H9 (cell line): Measurements from ENCODE around the gene SEC23IP. TPM values are rescaled to one million over a fixed set of nuclear protein-coding genes. Genes with fewer than 3 reads are reported as not detected.

Source experiments
- DNase-seq: peaks from one replicate; pipeline ENCODE4 v3.0.0-alpha.2; 2017
- H2AFZ ChIP-seq: one replicate; pipeline ENCODE4 v1.6.1; 2013; ENCODE audit warnings: mild to moderate bottlenecking, low read length, control low read depth, moderate library complexity
- H2AK5ac ChIP-seq: 2 replicates; pipeline ENCODE4 v1.6.1; 2013; ENCODE audit warnings: low read length, control low read depth, mixed read lengths; ENCODE audit not compliant: insufficient read length
- H2BK120ac ChIP-seq: one replicate; pipeline ENCODE4 v1.6.1; 2013; ENCODE audit warnings: low read depth, mild to moderate bottlenecking, low read length, control low read depth, inconsistent platforms; ENCODE audit not compliant: poor library complexity, severe bottlenecking
- H2BK12ac ChIP-seq: 2 replicates; pipeline ENCODE4 v1.6.1; 2013; ENCODE audit warnings: low read length, control low read depth, mixed read lengths, low read depth; ENCODE audit not compliant: insufficient read length
- H2BK15ac ChIP-seq: 2 replicates; pipeline ENCODE4 v1.6.1; 2013; ENCODE audit warnings: low read depth, low read length, control low read depth
- H2BK20ac ChIP-seq: one replicate; pipeline ENCODE4 v1.6.1; 2013; ENCODE audit warnings: low read depth, mild to moderate bottlenecking, low read length, control low read depth, inconsistent platforms; ENCODE audit not compliant: poor library complexity, severe bottlenecking
- H2BK5ac ChIP-seq: 2 replicates; pipeline ENCODE4 v1.6.1; 2013; ENCODE audit warnings: low read length, control low read depth, mixed read lengths; ENCODE audit not compliant: insufficient read length
- H3K14ac ChIP-seq: 2 replicates; pipeline ENCODE4 v1.6.1; 2013; ENCODE audit warnings: low read length, control low read depth; ENCODE audit not compliant: insufficient read depth
- H3K18ac ChIP-seq: 2 replicates; pipeline ENCODE4 v1.6.1; 2013; ENCODE audit warnings: low read depth, mild to moderate bottlenecking, mixed read lengths, low read length, control low read depth; ENCODE audit not compliant: insufficient read length
- H3K23ac ChIP-seq: 2 replicates; pipeline ENCODE4 v1.6.1; 2013; ENCODE audit warnings: low read length, control low read depth, mixed read lengths, low read depth; ENCODE audit not compliant: insufficient read length
- H3K23me2 ChIP-seq: 2 replicates; pipeline ENCODE4 v1.6.1; 2013; ENCODE audit warnings: low read depth, mild to moderate bottlenecking, mixed read lengths, low read length, control low read depth; ENCODE audit not compliant: insufficient read length, poor library complexity, severe bottlenecking
- H3K27ac ChIP-seq: 2 replicates; pipeline ENCODE4 v1.5.1; 2013; ENCODE audit warnings: low read length, control low read depth, mixed read lengths, low read depth; ENCODE audit not compliant: insufficient read length
- H3K27me3 ChIP-seq: 2 replicates; pipeline ENCODE4 v1.6.1; 2013; ENCODE audit warnings: low read length, control low read depth, inconsistent platforms; ENCODE audit not compliant: insufficient read depth
- H3K4ac ChIP-seq: 2 replicates; pipeline ENCODE4 v1.6.1; 2013; ENCODE audit warnings: low read depth, mild to moderate bottlenecking, control low read depth, inconsistent platforms, low read length, moderate library complexity
- H3K4me1 ChIP-seq: 2 replicates; pipeline ENCODE4 v1.6.1; 2013; ENCODE audit warnings: low read length, control low read depth, inconsistent platforms; ENCODE audit not compliant: insufficient read depth
- H3K4me2 ChIP-seq: 2 replicates; pipeline ENCODE4 v1.6.1; 2013; ENCODE audit warnings: low read length, control low read depth, mixed read lengths; ENCODE audit not compliant: insufficient read length, insufficient read depth
- H3K56ac ChIP-seq: 2 replicates; pipeline ENCODE4 v1.6.1; 2013; ENCODE audit warnings: low read depth, mild to moderate bottlenecking, mixed read lengths, low read length, control low read depth; ENCODE audit not compliant: insufficient read length
- H3K79me1 ChIP-seq: 2 replicates; pipeline ENCODE4 v1.6.1; 2013; ENCODE audit warnings: low read depth, mild to moderate bottlenecking, moderate library complexity, low read length, control low read depth, inconsistent platforms; ENCODE audit not compliant: insufficient read depth, poor library complexity, severe bottlenecking
- H3K79me2 ChIP-seq: 2 replicates; pipeline ENCODE4 v1.6.1; 2013; ENCODE audit warnings: low read length, control low read depth, inconsistent platforms; ENCODE audit not compliant: insufficient read depth
- H3K9ac ChIP-seq: 2 replicates; pipeline ENCODE4 v1.6.1; 2013; ENCODE audit warnings: low read length, control low read depth, mixed read lengths; ENCODE audit not compliant: insufficient read length; ENCODE audit errors: extremely low read depth
- H3K9me3 ChIP-seq: one replicate; pipeline ENCODE4 v1.6.1; 2013; ENCODE audit warnings: low read depth, low read length, inconsistent platforms; ENCODE audit not compliant: control insufficient read depth
- H3T11ph ChIP-seq: one replicate; pipeline ENCODE4 v1.6.1; 2013; ENCODE audit warnings: mild to moderate bottlenecking, low read length, control low read depth, inconsistent platforms
- H4K20me1 ChIP-seq: one replicate; pipeline ENCODE4 v1.6.1; 2013; ENCODE audit not compliant: control insufficient read depth, insufficient read length, insufficient read depth
- H4K5ac ChIP-seq: 2 replicates; pipeline ENCODE4 v1.6.1; 2013; ENCODE audit warnings: low read depth, mild to moderate bottlenecking, mixed read lengths, low read length, control low read depth; ENCODE audit not compliant: insufficient read length
- H4K8ac ChIP-seq: replicated peaks from 2 replicates; pipeline ENCODE4 v1.6.1; 2013; ENCODE audit warnings: low read length, control low read depth, mixed read lengths, low read depth; ENCODE audit not compliant: insufficient read length
- H4K91ac ChIP-seq: 2 replicates; pipeline ENCODE4 v1.6.1; 2013; ENCODE audit warnings: low read depth, mild to moderate bottlenecking, moderate library complexity, mixed read lengths, low read length, control low read depth; ENCODE audit not compliant: insufficient read length
- H3K27ac Mint-ChIP-seq, 3 experiments: 2 replicates in 2 of 3; 3 replicates in 1 of 3; pipeline ENCODE4 v1.8.0; 2020 to 2021; ENCODE audit warnings: mixed read lengths in 3 of 3, mild to moderate bottlenecking in 1 of 3, moderate library complexity in 1 of 3
- H3K27me3 Mint-ChIP-seq: 2 replicates; pipeline ENCODE4 v1.8.0; 2021; ENCODE audit warnings: low read depth, mild to moderate bottlenecking, moderate library complexity, mixed read lengths
- H3K36me3 Mint-ChIP-seq, 3 experiments: 2 replicates in 2 of 3; 3 replicates in 1 of 3; pipeline ENCODE4 v1.8.0; 2020 to 2021; ENCODE audit warnings: low read depth in 3 of 3, mixed read lengths in 3 of 3; ENCODE audit not compliant: insufficient read depth in 1 of 3
- H3K4me1 Mint-ChIP-seq, 2 experiments: 2 replicates each; pipeline ENCODE4 v1.8.0; 2020; ENCODE audit warnings: mixed read lengths in 2 of 2
- H3K4me3 Mint-ChIP-seq, 2 experiments: 2 replicates in 1 of 2; 3 replicates in 1 of 2; pipeline ENCODE4 v1.8.0; 2020 to 2021; ENCODE audit warnings: mild to moderate bottlenecking in 2 of 2, mixed read lengths in 2 of 2, moderate library complexity in 1 of 2
- H3K9me3 Mint-ChIP-seq, 2 experiments: 2 replicates in 1 of 2; 3 replicates in 1 of 2; pipeline ENCODE4 v1.8.0; 2020; ENCODE audit warnings: mild to moderate bottlenecking in 2 of 2, mixed read lengths in 2 of 2, moderate library complexity in 1 of 2
- WGBS: extraction: QIAGEN DNeasy Blood & Tissue Kit; methylation state at CpG from one replicate; pipeline ENCODE4 v1.1.7; 2013; ENCODE audit warnings: missing lambda C conversion rate, low lambda C conversion rate, mixed read lengths; ENCODE audit not compliant: insufficient read length; ENCODE audit errors: extremely low coverage; 5-methylcytosine and 5-hydroxymethylcytosine counted together
- total RNA-seq: library from RNA; stranded (reverse); gene quantifications from 2 replicates; pipeline ENCODE4 v1.2.1, GENCODE V29; 2021
- TF ChIP-seq, protein P1 (sequence below): fragments of 200-600 bp; sonication (generic); conservative IDR thresholded peaks from 3 replicates; pipeline ENCODE4 v1.8.0; 2021; ENCODE audit warnings: antibody characterized with exemption, mild to moderate bottlenecking

SEC23IP gene
- total RNA-seq, 1 experiment from 2014 or later, result 93.0 TPM

- H3K79me1 ChIP-seq, result no peaks in the 10 kb centered on the region
- WGBS, result no CpG with 5 or more reads among the region's 1 CpG
- H3K4me2 ChIP-seq, result no peak overlapping the region
- no peak overlapping the region for H3T11ph ChIP-seq
- no peak overlapping the region for H2BK15ac ChIP-seq
- no peaks in the 10 kb centered on the region; the same call in 1 of the 2 replicates for H3K4me1 ChIP-seq
- no peak overlapping the region for H2AK5ac ChIP-seq
- Mint-ChIP-seq H3K4me1 (peaks cover 0 to 4% of the 10 kb centered on the region in 2 experiments; a peak in 2 of 4 replicates), H3K4me3 (no peak overlapping the region), H3K36me3 (peaks cover 46 to 93% (median 86%) of the 10 kb centered on the region in 3 experiments; a peak in 6 of 7 replicates), H3K9me3 (no peaks in the 10 kb centered on the region), H3K27me3 (no peaks in the 10 kb centered on the region; the same call in 1 of the 2 replicates), H3K27ac (no peak overlapping the region)
- H3K9ac ChIP-seq, result no peak overlapping the region
- no peak overlapping the region for H3K18ac ChIP-seq
- no peak for DNase-seq
- no peak overlapping the region for H3K23ac ChIP-seq
- no peak overlapping the region for H2AFZ ChIP-seq
- no peaks in the 10 kb centered on the region for H3K27me3 ChIP-seq
- no peak overlapping the region for H4K91ac ChIP-seq
- no peak overlapping the region for H2BK120ac ChIP-seq
- no peak overlapping the region for H3K4ac ChIP-seq
- no peak overlapping the region for H3K14ac ChIP-seq
- no peaks in the 10 kb centered on the region for H3K9me3 ChIP-seq
- TF ChIP-seq, protein P1, sequence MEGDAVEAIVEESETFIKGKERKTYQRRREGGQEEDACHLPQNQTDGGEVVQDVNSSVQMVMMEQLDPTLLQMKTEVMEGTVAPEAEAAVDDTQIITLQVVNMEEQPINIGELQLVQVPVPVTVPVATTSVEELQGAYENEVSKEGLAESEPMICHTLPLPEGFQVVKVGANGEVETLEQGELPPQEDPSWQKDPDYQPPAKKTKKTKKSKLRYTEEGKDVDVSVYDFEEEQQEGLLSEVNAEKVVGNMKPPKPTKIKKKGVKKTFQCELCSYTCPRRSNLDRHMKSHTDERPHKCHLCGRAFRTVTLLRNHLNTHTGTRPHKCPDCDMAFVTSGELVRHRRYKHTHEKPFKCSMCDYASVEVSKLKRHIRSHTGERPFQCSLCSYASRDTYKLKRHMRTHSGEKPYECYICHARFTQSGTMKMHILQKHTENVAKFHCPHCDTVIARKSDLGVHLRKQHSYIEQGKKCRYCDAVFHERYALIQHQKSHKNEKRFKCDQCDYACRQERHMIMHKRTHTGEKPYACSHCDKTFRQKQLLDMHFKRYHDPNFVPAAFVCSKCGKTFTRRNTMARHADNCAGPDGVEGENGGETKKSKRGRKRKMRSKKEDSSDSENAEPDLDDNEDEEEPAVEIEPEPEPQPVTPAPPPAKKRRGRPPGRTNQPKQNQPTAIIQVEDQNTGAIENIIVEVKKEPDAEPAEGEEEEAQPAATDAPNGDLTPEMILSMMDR, result no peak
- no peak overlapping the region for H2BK5ac ChIP-seq
- no peak overlapping the region for H4K8ac ChIP-seq
- no peak overlapping the region for H2BK20ac ChIP-seq
- no peak overlapping the region for H4K5ac ChIP-seq
- H3K27ac ChIP-seq, result no peak overlapping the region
- H3K56ac ChIP-seq, result no peak overlapping the region
- H3K23me2 ChIP-seq, result no peaks in the 10 kb centered on the region
- H3K79me2 ChIP-seq, result no peaks in the 10 kb centered on the region
- no peaks in the 10 kb centered on the region for H4K20me1 ChIP-seq
- H2BK12ac ChIP-seq, result no peak overlapping the region
These were observed 46.9 kb upstream of the SEC23IP start for GRCh38 chr10:119845656-119846055.
